ENCODE results near the gene MAP4K4.
A peak's percentile ranks its signal among the peaks of the same experiment; 100 is the strongest.

Gene MAP4K4

GRCh38 chr2:101794141-101794540 is 96.6 kb downstream of the MAP4K4 start:
- no peak for DNase-seq

DNA sequence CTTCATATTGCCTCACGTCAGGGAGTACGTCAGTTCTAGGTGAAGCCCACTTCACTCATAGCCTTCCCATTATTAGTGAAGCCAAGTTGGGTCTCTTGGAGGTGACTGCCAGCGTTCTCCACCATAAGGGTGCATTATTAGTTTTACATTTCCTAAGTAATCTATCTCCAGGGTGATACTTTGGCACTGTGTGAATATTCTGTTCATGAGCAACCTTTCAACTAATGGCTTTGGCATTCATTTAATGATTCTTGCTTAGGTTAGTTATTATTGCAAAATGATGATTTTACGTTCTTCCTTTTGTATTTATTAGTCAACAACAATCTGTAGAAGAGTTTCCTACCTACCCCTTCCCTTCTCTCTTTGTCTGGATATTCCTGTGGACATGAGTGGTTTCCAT is 97.5 kb downstream of the MAP4K4 start:
- DNase-seq, result no peak

GRCh38 chr2:101796825-101797600 is 99.5 kb downstream of the MAP4K4 start:
- no peak for DNase-seq

DNA sequence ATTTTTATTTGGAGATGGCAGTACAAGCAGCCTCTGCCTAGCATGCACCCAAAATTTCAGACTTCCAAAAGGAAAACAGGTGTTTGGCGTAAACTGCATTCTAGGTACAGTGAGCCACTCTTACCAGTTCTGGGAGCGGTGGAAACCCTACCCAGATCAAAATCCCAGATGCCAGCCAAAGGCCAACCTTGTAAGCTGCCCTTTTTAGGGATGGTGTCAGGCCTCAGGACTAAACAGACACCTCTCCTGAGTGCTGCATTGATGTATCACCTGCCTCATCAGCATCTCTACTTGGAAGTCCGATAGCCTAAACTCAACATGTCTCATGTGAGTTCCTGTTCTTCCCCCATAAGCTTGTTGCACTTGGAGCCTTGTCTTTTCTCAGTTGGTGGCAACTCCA is 104.0 kb downstream of the MAP4K4 start:
- no peak for DNase-seq

GRCh38 chr2:101802329-101802728 is 104.8 kb downstream of the MAP4K4 start:
- DNase-seq, result no peak

DNA sequence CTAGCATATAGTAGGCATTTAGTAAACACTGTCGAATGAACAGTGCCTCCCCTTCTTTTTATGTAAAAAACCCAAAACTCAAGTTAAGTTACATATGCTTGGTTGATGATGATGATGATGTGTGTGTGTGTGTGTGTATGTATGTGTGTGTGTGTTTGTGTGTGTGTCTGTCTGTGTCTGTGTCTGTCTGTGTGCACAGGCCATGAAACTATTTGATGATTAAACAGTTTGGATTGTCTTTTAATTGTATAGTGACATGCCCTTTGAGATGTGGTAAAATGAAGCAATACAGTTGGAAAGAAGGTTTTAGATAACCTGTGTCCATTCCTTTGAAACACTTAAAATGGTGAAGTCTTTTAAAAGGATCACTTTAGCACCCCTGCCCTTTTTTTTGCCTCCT is 105.6 kb downstream of the MAP4K4 start:
- no peak for DNase-seq

DNA sequence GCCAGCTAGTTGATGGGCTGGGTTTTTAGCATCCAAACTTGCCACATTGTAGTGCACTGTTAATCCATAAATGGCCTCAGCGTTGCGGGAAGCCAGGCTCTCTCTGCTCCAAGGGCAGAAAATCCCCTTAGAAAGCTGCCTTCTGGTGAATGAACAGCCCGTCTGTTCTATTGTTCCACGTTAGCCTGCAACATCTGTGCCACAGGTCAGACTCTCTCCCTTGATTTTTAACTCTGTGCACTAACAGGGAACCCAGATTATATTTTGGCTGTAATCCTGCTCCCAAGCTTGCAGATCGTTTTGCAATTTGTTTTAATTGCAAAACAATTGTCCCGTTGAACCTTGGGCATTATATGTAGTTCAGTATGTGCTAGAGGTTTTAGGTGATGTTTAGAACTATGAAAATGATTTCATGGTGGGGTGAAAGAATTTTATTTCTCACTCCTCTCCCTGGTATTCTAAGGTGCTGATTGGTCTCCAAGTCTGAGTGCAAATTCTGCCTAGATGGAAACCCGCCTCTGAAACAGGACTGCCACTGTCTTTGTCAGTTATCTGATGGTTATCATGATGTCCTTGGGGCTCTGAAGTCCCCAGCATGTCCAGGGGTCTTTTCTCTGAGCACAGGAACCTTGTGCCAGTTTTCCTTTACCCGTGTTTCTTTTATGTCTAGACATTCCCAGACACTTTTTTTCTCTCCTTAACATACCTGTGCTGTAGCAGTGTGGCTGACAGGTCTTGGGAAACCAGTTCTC is 106.6 kb downstream of the MAP4K4 start:
- no peak for DNase-seq

- no peak for DNase-seq
Observed at GRCh38 chr2:101805152-101806088, 107.9 kb downstream of the MAP4K4 start.

DNA sequence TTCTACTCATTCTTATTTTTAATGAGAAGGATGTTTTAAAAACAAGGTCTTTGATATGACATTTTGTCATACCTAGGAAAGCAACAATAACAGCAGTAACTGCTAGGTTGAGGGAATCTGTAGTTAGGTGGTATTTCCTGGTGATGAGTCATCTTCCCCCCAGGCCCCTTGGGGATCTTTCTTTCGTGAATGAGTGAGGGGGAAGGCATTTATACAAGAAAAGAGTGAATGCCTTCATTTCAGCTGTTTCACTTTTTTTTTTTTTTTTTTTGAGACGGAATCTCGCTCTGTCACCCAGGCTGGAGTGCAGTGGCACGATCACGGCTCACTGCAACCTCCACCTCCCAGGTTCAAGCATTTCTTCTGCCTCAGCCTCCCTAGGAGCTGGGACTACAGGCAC is 108.6 kb downstream of the MAP4K4 start:
- DNase-seq, result no peak

DNA sequence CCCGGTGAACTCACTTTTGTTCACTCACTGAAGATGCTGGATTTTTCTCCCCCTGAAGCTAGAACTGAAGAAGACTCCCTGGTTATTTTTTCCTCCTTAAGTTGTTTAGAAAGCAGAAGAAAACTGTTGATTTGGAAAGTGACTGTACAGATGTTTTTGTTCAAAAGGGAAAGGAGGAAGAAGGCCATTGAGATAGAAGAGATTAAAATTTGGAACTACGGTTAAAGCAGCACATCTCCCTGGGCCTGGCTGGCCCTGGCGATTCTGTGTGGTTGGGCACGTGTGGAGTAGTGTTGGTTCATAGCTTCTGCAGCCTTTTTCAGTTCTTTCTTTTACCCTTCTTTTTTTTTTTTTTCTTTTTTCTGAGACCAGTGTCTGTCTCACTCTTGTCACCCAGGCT is 109.2 kb downstream of the MAP4K4 start:
- no peak for DNase-seq

- DNase-seq, result no peak
Observed at GRCh38 chr2:101807242-101807641, 109.7 kb downstream of the MAP4K4 start.

DNA sequence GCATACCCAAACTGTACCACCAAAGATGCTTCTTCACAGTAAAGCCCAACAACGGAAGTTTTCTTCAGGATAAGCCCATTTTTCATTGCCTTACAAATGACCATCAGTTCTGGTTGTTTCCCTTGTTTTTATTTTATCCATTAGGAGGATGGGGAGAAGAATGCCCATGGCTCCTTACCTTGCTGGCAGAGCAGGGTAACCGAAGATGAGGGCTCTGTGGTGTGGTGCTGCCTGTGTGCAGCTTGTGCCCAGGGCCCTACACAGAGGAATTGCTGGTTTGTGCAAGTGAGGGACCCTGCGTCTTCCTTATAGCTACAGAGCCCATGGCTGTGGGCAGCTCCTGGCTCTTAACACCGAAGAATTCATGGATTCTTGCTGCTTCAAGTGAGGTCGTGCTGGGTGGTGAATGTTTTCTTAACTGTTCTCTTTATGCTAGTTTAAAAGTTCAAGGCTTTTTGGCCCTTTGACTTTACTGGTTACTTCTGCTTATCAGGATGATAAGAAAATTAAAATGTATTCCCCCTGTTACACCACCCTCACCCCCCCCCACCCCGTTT is 110.6 kb downstream of the MAP4K4 start:
- DNase-seq, result no peak

DNA sequence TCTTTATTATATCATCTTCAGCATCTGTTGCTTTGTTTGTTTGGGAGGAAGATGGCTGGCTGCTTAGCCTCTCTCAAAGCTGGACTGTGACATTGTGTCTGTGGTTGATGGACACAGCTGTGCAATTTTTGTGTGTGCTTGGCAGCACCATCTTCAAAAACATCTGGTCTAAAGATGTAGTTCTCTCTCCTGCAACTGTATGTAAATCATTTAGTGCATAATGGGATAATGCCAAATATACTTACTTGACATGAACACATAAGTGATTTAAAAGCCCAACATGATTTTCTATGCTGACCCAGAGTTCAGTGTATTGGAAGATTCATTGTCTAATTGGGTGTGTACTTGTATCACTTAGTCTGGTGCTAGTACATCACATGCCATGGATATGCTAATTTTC is 112.2 kb downstream of the MAP4K4 start:
- DNase-seq, result no peak

- DNase-seq, result no peak
Observed at GRCh38 chr2:101811226-101812015, 113.9 kb downstream of the MAP4K4 start.

GRCh38 chr2:101812226-101812625 is 114.7 kb downstream of the MAP4K4 start:
- DNase-seq, result no peak

- DNase-seq, result no peak
Observed at GRCh38 chr2:101814752-101815151, 117.2 kb downstream of the MAP4K4 start.

- DNase-seq, result no peak
Observed at GRCh38 chr2:101815154-101815553, 117.6 kb downstream of the MAP4K4 start.

GRCh38 chr2:101815739-101816391 is 118.4 kb downstream of the MAP4K4 start:
- DNase-seq, result peak; percentile 60

- no peak for DNase-seq
Observed at GRCh38 chr2:101816598-101816997, 119.1 kb downstream of the MAP4K4 start.

DNA sequence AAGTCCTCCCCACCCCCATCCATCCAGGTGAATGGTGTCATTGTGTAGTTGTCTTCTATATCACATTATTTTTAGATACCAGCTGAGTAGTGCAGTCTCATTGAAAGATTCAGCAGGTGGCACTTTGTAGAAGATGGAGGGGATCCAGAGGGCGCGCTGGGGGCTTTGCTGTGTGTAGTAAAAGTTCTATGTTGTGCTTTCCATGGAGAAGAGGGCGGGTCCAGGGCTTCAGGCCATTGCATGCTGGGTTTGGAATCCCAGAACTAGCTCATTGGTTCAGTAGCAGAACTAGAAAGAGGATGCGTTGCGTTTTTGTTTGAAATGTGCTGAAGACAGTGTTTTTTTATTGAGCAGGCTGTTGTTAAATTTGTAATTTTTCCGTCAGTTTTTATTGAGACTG is 120.0 kb downstream of the MAP4K4 start:
- DNase-seq, result no peak
